ENCODE data around the gene ADARB2.

DNA sequence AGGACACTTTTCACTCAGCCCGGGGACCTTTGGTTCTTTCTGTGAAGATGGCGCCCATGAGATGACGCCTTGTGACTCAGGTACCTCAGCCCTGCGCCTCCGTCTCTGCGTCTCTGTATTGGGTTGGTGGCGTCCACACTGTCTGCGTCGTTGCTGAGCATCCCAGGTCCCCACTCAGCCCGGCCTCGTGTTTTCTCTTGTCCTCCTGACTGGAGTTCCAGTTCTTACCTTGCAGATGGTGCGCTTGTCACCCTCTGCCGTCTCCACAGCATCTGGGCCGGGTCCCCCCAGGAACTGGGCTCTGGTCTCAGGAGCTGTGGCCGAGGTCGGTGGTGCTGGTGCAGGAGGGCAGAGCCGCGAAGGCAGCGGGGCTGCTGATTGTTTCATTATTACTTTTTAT lies 530.7 kb downstream of the ADARB2 start:
- TF ChIP-seq EZH2 (IDR thresholded peaks at IDR 0.05; ENCODE audit: insufficient read depth, poor library complexity, severe bottlenecking) = no peak
- TF ChIP-seq EZH2phosphoT487 (IDR thresholded peaks at IDR 0.05; ENCODE audit: insufficient read depth, low read depth) = no peak
